CD4-positive, alpha-beta T cell treated with Interferon alpha-2 for 1 hour (primary cell): ENCODE data around the gene LRBA.
"Not testable (repeated sequence)": the region's sequence is repeated elsewhere in the genome, so short reads cannot be mapped to it uniquely, and the experiment has no call there.

Source experiments
- DNase-seq, 2 donors: peaks; one replicate each; pipeline ENCODE4 v3.0.0-alpha.2; 2020 to 2022

Gene LRBA

DNA sequence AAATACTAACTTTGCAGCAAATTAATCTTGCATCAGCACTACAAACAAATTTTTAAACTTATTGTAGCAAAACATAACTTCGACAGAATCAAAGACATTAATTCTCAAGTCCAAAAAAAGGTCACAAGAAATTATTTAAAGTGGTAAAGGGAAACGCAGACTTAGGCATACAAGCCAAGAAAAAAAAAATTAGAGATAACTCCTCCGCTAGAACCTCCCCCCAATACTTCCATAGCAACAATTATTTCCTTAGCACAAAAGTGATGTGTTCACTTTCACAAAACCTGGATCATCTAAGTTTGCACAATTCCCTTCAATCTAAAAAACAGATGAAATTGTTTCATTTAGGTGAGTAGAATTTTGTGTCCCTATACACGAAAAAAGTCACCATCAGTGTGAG, 1.1 kb downstream of the LRBA start:
- no peak for DNase-seq

DNA sequence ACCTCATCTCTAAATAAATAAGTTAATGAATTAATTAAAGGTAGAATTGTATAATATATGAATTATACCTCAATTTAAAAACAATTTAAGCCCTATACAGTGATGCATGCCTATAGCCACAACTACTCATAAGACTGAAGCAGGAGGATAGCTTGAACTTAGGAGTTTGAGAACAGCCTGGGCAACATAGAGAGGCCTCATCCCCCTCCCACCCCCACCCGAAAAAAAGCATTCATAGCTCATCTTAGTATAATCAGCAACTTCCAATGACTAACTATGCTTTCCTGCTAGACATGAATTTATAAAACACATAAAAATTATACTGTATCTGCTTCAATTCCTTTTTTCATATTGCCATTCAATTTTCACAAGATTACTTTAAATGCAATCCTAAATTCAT, 1.6 kb downstream of the LRBA start:
- DNase-seq: no peak

DNA sequence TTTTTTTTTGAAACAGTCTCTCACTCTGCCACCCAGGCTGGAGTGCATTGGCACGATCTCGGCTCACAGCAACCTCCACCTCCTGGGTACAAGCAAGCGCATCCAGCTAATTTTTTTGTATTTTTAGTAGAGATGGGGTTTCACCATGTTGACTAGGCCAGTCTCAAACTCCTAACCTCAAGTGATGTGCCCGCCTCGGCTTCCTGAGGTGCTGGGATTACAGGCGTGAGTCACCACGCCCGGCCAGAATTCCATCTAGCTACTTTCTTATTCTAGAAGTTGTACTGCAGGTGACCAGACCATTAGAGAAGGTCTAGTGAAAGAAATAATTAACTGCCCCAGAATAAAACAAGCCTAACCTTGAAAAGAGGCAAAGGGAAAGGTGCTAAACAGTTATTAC, 2.3 kb downstream of the LRBA start:
- peak in 1 of 2 donors; percentile 11 for DNase-seq

DNA sequence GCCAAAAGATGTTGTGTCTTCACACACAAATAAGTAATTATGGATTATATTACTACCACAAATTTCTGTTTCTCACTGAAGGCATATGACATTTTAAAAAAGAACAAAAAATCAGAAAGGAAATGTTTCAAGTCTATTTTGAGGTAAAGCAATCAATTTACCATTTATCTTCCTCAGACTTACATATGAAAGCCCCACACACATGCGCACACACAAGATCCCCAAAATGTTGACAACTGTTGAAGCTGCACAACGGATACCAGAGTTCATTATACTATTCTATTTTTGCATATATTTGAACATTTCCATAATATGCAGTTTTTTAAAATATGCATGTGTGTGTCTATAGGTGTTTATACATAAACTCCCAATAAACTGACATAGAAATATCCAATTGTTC, 2.7 kb downstream of the LRBA start:
- no peak for DNase-seq

DNA sequence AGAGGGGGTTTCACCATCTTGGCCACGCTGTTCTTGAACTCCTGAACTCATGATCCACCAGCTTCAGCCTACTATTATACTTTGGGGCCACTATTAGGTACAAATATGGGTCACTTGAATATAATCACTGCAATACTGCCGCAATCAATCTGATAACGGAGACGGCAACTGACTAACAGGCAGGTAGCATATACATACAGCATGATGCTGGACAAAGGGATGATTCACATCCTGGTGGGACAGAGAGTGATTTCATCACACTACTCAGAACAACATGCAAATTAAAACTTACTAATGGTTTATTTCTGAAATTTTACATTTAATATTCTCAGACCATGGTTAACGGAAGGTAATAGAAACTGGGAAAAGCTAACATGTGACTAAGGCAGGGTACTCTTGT, 10.9 kb downstream of the LRBA start:
- DNase-seq: no peak

DNA sequence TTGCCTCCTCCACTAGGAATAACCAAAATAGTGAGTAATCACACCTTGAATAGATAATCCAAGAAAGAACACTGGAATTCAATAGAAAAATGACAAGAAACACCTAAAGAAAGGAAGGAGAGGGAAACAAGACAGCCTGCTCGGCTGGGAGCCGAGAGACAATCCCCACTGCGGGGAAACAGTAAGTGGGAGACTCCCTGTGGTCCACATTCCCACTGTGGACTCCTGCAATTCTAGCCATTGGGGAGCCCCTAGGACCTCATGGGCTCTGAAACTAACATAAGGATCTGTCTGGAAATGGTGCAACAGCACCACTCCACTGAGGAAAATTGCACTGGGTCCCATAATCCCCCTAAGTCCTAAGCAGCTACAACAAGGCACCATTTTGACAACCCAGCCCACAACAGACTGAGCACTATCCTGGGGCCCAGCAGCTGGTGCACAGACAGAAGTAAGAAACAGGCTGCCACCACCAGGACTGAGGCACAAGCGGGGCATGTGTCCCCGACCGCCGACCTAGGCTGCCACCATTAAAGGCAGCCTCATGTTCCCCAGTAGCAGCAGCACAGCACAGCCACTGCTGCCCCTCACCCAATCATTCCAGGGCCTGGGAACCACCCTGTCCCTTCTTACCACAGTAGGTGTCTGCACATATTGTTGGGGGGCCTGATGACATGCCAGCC, 14.2 kb downstream of the LRBA start:
- DNase-seq: no peak

DNA sequence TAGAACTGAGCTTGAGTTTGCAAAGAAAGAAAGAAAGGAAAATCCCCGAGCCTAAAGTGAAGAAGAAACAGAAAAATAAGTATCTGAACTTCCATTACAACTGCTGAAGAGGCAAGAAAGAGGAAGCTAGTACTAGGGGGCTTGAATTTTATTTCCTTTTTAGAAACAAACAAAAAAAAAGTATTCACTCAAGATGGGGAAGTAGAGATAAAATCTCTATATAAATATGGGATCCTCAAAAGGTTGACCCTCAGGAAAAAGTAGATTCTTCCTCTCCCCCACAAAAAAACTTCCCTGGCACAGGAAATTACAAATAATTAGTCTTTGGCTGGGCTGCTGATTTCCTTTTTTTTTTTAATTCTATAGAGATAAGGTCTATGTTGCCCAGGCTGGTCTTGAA, 16.0 kb downstream of the LRBA start:
- no peak for DNase-seq

DNA sequence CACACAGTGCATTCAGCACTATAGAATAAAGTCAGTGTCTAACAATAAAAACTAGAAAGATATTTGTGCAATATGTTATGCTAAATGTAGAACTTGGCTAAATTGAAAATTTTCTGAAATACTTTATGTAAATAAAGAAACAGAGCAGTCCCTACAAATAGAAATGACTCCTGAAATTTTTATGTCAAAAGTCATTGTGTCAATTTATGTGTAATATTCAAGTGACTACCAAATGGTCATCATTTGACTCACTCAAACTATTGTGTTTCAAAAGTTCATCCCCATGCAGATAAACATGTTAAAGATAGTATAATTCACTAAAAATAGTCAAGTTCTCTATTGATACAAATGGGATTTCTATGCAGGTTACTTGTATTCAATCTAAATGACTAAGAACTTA, 17.9 kb downstream of the LRBA start:
- DNase-seq: no peak

DNA sequence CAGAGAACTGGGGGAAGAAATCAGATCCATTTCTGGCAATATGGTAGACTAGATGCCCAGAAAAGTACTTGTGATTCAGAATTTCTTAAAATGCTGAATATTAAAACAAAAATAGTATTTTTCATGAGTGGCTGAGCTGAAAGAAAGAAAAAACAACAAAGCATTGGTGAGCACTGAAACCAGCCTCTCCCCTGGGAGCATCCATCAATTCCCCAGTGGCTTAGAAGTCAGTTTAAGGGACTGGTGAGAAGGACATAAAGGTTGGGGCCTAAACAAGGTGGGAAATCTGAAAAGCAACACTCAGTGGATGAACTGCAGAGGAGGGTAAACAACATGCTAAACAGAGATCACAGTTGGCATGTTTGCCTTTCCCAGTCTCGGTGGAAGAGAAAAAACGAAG, 20.4 kb downstream of the LRBA start:
- DNase-seq: no peak

DNA sequence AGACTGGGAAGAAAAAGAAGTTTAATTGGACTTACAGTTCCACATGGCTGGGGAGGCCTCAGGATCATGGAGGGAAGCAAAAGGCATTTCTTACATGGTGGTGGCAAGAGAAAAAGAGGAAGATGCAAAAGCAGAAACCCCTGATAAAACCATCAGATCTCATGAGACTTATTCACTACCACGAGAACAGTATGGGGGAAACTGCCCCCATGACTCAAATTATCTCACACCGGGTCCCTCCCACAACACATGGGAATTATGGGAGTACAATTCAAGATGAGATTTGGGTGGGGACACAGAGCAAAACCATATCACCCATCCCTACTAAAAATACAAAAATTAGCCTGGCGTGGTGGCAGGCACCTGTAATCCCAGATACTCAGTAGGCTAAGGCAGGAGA, 21.5 kb downstream of the LRBA start:
- not testable (repeated sequence) for DNase-seq

DNA sequence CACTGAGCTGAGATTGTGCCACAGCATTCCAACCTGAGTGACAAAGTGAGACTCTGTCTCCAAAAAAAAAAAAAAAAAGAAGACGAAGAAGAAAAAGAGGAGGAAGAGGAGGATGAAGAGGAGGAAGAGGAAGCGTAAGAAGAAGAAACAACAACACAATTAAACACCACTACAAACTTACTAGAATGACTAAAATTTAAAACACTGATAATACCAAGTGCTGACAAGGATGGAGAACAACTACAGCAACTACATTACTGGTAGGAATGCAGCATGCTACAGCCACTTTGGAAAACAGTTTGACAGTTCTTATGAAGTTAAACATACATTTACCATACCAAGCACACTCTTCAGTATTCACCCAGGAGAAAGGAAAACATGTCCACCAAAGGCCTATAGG, 24.1 kb downstream of the LRBA start:
- DNase-seq: no peak

DNA sequence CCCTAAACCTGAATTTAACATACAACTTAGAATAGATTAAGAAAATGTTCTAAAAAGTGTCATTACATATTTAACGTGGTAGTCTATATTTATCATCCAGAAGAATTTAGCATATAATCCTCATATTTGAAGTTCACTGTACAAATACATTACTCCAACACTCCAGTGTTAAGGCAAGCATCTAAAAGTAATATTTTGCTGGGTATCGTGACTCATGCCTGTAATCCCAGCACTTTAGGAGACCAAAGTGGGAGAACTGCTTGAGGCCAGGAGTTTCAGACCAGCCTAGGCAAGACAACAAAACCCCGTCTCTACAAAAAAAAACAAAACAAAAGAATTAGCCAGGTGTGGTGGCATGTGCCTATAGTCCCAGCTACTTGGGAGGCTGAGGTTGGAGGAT, 24.8 kb downstream of the LRBA start:
- DNase-seq: no peak

DNA sequence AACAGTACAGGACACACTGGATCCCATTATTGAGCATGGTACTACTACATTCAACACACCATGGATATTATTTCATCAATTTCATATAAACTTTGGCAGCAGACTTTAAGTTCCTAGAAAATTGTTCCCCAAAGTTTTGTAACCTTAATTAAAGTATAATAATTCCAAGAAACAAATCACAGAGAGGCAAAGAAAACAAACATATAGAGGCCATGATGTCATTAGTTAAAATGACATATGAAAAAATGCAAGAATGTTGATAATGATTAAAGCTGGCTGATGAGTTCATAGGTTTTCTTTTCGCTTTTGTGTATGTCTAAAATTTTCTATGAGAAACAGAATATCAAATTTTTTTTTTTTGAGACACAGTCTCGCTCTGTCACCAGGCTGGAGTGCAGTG, 26.8 kb downstream of the LRBA start:
- DNase-seq: no peak

DNA sequence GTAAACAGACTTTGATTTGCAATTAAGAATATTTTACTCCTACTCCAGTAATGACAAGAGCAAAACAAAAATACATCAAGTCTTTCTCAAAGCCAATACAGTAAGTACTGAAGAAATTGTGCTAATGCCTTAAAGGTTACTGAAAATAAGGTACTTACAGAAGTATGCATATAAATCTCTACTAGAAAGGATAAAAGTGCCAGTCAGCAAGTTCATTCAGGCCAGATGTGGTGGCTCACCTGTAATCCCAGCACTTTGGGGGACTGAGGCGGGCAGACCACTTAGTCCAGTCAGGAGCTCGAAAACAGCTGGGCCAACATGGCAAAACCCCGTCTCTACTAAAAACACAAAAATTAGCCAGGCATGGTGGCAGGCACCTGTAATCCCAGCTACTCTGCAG, 27.9 kb downstream of the LRBA start:
- no peak for DNase-seq

DNA sequence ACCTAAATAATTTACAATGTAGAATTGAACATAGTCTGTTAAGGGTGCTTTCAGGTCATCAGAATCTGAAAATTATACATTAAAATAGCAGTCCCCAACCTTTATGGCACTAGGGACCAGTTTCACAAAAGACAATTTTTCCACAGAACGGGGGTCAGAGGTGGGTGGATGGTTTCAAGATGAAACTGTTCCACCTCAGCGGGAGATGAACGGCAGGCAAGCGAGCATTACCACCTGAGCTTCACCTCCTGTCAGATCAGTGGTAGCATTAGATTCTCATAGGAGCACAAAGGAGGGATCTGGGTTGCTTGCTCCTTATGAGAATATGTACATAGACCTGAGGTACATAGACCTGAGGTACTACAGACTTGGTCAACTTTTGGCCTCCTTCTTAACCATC, 29.0 kb downstream of the LRBA start:
- DNase-seq: no peak

DNA sequence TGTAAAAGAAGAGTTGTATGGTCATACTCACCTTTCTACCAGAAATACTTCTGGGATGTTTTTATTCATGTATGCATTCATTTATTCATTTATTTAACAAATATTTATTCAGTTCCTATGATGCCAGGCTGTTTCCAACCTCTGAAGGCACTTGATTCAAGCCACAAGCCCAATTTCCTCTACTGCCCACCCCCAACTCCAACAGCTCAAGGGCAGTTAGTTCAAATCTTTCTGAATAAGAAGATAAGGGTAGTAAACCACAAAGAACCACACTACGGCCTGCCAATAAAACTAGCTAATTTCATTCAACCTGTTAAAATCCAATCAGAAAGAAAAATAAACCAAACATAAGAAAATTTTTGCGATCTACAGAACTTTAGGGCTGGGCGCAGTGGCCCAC, 31.2 kb downstream of the LRBA start:
- no peak for DNase-seq

DNA sequence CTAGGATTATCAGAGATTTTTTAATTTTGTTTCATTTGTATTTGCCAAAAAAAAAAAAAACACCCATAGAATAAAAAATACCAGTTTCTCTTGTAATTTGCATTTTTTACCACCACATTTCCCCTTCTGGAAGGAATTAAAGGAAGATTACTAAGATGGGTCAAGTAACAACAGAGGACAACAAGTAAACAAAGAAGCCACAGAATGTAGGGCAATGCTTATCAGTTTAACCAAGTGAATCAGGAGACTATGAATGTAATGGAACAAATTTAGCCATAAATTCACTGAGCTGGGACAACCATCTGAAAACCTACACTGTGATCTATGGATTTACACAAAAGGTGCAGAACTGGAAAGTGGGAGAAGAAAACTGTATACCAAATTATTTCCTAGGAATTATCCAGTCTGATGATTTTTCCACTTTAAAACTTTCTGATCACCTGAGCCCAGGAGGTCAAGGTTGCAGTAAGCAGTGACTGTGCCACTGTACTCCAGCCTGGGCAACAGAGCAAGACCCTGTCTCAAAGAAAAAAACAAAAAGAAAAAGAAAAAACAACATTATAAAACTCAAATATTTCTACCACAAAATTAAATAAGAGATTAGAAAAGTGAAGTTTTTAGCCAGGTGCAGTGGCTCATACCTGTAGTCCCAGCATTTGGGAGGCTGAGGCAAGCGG, 32.4 kb downstream of the LRBA start:
- no peak for DNase-seq

DNA sequence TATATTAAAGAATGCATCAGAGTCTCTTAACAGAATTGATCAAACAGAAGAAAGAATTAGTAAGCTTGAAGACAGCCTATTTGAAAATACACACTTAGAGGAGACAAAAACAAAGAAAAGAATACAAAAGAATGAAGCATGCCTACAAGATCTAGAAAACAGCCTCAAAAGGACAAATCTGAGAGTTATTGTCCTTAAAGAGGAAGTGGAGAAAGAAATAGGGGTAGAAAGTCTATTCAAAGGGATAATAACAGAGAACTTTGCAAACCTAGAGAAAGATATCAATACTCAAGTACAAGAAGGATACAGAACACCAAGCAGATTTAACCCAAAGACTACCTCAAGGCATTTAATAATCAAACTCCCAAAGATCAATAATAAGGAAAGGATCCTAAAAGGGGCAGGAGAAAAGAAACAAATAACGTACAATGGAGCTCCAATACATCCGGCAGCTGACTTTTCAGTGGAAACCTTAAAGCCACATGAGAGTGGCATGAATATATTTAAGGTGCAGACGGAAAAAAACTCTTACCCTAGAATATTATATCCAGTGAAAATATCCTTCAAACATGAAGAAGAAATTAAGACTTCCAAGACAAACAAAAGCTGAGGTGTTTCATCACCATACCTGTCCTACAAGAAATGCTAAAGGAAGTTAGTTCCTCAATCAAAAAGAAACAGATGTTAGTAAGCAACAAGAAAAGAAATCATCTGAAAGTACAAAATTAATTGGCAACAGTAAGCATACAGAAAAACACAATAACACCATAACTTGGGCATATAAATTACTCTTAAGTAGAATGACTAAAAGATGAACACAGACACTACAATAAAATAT, 36.1 kb downstream of the LRBA start:
- no peak for DNase-seq

DNA sequence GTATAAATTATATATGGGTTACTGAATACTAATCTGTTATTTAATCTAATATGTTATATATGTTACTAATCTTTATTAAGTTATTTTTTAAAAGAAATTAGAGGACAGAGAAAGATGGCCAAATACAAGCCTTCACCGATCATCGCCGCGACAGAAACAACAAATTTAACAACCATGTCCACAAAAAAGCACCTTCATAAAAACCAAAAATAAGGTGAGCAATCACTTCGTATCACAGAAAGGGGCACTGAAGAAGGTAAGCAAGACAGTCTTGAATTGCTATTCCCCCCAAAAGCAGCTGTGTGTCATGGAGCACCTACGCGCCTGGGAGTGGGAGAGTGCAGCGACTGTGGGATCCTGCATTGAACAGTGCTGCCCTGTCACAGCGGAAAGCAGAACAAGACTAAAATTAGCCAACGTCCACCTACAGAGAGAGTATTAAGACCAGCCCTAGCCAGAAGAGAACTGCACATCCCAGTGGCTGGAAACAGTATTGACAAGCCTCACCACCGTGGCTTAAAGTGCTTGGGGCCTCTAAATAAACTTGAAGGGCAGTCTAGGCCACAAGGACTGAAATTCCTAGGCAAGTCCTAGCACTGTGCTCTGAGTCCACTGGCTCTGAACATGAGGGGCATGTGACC, 38.5 kb downstream of the LRBA start:
- DNase-seq: no peak

DNA sequence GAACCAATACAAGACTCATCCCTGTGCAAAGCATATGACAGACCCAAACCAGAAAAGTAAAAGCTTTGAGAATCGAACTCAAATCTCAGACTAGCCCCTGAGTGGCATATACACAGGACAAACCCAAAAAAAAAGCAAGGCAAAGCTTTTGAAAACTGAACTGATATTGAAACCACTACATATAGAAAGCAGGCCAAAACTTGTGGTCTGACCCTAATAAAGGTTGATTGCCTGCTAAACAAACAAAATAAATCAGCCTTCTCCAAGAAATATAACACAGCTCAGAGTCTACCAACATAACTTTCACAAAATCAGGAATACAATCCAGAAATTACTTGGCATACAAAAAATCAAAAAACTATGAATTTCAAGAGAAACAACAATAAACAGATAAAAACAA, 40.3 kb downstream of the LRBA start:
- DNase-seq: no peak

DNA sequence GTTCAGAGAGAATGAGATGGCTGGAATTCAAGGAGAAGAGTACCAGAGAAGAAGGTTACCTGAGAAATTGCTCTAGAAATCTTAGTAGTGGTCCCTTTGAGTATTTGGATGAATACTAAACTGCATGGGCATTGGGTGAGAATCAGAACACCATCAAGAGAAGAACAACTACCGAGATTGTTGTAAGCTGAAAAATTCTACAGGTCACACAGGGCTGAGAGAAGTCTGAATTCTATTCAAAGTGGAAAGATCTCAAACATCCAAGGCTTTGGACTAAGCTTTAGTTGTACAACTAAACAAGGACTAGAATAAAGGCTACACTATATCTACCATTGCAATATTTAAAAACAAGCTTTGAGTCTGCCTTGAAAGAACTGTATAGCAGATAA, 40.8 kb downstream of the LRBA start:
- DNase-seq: no peak

DNA sequence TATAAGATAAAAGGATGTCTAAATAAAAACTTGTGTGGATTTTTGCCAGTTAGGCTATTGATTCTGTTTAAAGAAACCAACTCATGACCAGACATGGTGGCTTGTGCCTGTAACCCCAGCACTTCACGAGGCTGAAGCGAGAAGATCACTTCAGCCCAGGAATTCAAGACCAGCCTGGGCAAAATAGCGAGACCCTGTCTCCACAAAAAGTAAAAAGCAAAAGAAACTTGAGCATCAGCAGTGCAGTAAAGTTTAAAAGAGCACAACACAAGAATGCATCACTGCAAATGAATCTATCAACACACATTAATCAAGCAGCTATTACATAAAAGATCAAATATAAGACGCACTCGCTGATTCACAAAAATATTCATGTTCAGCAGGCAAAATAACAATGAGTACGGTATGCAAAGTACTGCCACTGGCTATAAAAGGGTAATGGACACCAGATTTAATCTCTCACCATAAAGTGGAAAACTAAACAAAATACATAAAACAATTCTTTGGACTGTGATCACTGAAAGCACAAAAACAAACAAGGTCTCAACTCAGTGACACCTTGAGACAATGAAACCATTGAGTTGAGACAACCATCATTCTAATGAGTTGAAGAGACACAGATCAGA, 41.3 kb downstream of the LRBA start:
- no peak for DNase-seq

DNA sequence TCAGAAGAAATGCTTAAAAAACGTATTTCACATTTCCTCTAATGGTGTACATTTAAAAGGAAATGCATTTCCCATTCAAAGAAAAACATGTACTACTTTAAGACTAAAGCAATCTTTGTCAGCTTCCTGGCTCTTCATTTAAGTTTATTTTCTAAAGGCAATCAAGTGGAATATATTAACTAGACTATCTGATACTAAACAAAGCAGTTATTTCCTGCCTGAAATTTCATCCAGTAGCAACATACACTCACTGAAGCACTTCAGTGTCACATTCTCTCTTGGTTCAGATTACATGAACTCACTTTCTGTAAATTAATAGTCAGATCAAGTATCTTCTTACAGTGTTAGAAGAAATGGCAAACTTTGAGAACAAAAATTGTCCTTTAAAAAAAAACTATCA, 42.5 kb downstream of the LRBA start:
- no peak for DNase-seq
